ENCODE data around the gene CEND1. TPM values are rescaled to one million over a fixed set of nuclear protein-coding genes. Genes with fewer than 3 reads are reported as not detected.

CEND1 gene
- total and polyA plus RNA-seq, 2 of the 13 experiments (the other 11 are each of a cell fraction or from before 2014, with no cell fraction given) = not detected

DNA sequence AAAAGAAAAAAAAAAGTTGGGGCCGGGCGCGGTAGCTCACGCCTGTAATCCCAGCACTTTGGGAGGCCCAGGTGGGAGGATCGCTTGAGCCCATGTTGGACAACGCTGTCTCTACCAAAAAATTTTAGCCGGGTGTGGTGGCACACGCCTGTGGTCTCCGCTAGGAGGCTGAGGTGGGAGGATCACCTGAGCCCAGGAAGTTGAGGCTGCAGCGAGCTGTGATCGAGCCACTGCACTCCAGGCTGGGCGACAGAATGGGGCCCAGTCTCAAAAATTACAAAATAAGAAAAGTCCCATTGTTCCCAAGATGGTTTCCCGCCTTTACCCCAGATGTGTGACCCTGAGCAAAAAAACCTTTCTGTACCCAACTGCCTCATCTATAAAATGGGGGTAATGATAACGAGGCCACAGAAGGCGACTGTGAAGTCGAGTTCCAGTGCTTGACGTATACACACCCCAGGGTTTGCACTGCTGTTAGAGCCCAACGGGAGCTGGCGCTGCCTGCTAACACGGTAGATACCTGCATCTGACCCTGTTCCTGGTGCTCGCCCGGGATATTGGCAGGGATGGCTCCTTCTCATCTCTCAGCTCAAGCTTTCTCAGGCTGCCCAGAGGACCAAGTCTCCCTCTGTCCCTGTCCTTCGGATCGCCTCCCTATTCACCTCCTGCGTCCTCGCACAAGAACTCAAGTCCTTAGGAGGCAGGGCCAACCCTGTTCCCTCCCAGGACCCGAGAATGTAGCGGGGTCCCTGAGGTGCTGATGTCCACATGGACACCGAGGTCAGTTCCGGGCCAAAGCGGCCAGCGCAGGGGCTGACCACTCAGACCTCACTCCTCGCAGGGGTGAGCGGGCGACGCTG, 18.8 kb upstream of the CEND1 start (continued):
- TF ChIP-seq, protein P1, sequence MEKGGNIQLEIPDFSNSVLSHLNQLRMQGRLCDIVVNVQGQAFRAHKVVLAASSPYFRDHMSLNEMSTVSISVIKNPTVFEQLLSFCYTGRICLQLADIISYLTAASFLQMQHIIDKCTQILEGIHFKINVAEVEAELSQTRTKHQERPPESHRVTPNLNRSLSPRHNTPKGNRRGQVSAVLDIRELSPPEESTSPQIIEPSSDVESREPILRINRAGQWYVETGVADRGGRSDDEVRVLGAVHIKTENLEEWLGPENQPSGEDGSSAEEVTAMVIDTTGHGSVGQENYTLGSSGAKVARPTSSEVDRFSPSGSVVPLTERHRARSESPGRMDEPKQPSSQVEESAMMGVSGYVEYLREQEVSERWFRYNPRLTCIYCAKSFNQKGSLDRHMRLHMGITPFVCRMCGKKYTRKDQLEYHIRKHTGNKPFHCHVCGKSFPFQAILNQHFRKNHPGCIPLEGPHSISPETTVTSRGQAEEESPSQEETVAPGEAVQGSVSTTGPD (CRISPR knock-in tag; IDR thresholded peaks at IDR 0.05) = no peak
- 0 out of 4 replicates have a peak, but pooled peaks of 1 of the 2 experiments have one; percentile 7 for TF ChIP-seq POLR2A (IDR thresholded peaks at IDR 0.05; ENCODE audit: insufficient read depth in 1 of 2, low read depth in 2 of 2, low read length in 2 of 2)
- TF ChIP-seq ESRRA (CRISPR knock-in tag; IDR thresholded peaks at IDR 0.05; ENCODE audit: low read depth) = no peak
- TF ChIP-seq ZNF749 (CRISPR knock-in tag; IDR thresholded peaks at IDR 0.05; ENCODE audit: borderline replicate concordance) = no peak
- TF ChIP-seq ZNF598 (CRISPR knock-in tag; IDR thresholded peaks at IDR 0.05; ENCODE audit: borderline replicate concordance) = 0 out of 2 replicates have a peak, but pooled peaks have one; percentile 66
- TF ChIP-seq, protein P2, sequence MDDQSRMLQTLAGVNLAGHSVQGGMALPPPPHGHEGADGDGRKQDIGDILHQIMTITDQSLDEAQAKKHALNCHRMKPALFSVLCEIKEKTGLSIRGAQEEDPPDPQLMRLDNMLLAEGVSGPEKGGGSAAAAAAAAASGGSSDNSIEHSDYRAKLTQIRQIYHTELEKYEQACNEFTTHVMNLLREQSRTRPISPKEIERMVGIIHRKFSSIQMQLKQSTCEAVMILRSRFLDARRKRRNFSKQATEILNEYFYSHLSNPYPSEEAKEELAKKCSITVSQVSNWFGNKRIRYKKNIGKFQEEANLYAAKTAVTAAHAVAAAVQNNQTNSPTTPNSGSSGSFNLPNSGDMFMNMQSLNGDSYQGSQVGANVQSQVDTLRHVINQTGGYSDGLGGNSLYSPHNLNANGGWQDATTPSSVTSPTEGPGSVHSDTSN (CRISPR knock-in tag; IDR thresholded peaks at IDR 0.05; ENCODE audit: borderline replicate concordance) = no peak
- TF ChIP-seq, protein P3, sequence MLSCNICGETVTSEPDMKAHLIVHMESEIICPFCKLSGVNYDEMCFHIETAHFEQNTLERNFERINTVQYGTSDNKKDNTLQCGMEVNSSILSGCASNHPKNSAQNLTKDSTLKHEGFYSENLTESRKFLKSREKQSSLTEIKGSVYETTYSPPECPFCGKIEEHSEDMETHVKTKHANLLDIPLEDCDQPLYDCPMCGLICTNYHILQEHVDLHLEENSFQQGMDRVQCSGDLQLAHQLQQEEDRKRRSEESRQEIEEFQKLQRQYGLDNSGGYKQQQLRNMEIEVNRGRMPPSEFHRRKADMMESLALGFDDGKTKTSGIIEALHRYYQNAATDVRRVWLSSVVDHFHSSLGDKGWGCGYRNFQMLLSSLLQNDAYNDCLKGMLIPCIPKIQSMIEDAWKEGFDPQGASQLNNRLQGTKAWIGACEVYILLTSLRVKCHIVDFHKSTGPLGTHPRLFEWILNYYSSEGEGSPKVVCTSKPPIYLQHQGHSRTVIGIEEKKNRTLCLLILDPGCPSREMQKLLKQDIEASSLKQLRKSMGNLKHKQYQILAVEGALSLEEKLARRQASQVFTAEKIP (CRISPR knock-in tag; IDR thresholded peaks at IDR 0.05; ENCODE audit: borderline replicate concordance) = no peak
- TF ChIP-seq HNRNPK (IDR thresholded peaks at IDR 0.05; ENCODE audit: low read depth, low read length, poor library complexity, severe bottlenecking) = no peak
- TF ChIP-seq ZFP62 (CRISPR knock-in tag; IDR thresholded peaks at IDR 0.05) = 0 out of 2 replicates have a peak, but pooled peaks have one; percentile 5
- TF ChIP-seq, protein P4, sequence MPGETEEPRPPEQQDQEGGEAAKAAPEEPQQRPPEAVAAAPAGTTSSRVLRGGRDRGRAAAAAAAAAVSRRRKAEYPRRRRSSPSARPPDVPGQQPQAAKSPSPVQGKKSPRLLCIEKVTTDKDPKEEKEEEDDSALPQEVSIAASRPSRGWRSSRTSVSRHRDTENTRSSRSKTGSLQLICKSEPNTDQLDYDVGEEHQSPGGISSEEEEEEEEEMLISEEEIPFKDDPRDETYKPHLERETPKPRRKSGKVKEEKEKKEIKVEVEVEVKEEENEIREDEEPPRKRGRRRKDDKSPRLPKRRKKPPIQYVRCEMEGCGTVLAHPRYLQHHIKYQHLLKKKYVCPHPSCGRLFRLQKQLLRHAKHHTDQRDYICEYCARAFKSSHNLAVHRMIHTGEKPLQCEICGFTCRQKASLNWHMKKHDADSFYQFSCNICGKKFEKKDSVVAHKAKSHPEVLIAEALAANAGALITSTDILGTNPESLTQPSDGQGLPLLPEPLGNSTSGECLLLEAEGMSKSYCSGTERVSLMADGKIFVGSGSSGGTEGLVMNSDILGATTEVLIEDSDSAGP (CRISPR knock-in tag; IDR thresholded peaks at IDR 0.05; ENCODE audit: borderline replicate concordance) = no peak
- no peak; the same call in 1 of the 2 replicates for TF ChIP-seq ZNF232 (CRISPR knock-in tag; IDR thresholded peaks at IDR 0.05; ENCODE audit: borderline replicate concordance)
- TF ChIP-seq, protein P5, sequence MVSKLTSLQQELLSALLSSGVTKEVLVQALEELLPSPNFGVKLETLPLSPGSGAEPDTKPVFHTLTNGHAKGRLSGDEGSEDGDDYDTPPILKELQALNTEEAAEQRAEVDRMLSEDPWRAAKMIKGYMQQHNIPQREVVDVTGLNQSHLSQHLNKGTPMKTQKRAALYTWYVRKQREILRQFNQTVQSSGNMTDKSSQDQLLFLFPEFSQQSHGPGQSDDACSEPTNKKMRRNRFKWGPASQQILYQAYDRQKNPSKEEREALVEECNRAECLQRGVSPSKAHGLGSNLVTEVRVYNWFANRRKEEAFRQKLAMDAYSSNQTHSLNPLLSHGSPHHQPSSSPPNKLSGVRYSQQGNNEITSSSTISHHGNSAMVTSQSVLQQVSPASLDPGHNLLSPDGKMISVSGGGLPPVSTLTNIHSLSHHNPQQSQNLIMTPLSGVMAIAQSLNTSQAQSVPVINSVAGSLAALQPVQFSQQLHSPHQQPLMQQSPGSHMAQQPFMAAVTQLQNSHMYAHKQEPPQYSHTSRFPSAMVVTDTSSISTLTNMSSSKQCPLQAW (CRISPR knock-in tag; IDR thresholded peaks at IDR 0.05) = no peak
- TF ChIP-seq, protein P6, sequence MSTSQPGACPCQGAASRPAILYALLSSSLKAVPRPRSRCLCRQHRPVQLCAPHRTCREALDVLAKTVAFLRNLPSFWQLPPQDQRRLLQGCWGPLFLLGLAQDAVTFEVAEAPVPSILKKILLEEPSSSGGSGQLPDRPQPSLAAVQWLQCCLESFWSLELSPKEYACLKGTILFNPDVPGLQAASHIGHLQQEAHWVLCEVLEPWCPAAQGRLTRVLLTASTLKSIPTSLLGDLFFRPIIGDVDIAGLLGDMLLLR (CRISPR knock-in tag; IDR thresholded peaks at IDR 0.05) = no peak
- TF ChIP-seq ARNTL (CRISPR knock-in tag; IDR thresholded peaks at IDR 0.05) = no peak
- TF ChIP-seq, protein P7, sequence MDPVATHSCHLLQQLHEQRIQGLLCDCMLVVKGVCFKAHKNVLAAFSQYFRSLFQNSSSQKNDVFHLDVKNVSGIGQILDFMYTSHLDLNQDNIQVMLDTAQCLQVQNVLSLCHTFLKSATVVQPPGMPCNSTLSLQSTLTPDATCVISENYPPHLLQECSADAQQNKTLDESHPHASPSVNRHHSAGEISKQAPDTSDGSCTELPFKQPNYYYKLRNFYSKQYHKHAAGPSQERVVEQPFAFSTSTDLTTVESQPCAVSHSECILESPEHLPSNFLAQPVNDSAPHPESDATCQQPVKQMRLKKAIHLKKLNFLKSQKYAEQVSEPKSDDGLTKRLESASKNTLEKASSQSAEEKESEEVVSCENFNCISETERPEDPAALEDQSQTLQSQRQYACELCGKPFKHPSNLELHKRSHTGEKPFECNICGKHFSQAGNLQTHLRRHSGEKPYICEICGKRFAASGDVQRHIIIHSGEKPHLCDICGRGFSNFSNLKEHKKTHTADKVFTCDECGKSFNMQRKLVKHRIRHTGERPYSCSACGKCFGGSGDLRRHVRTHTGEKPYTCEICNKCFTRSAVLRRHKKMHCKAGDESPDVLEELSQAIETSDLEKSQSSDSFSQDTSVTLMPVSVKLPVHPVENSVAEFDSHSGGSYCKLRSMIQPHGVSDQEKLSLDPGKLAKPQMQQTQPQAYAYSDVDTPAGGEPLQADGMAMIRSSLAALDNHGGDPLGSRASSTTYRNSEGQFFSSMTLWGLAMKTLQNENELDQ (CRISPR knock-in tag; IDR thresholded peaks at IDR 0.05; ENCODE audit: borderline replicate concordance) = no peak
- TF ChIP-seq GATAD1 (CRISPR knock-in tag; IDR thresholded peaks at IDR 0.05) = no peak

Measured in HepG2 (cell line).